GM23248 (cell line): Measurements from ENCODE around the gene ZNF668. TPM values are rescaled to one million over a fixed set of nuclear protein-coding genes. Genes with fewer than 3 reads are reported as not detected.

Experiments used
- DNase-seq: peaks from one replicate; pipeline ENCODE4 v3.0.0-alpha.2; 2015
- H2AFZ ChIP-seq: fragments of 200-600 bp; sonication (generic); 2 replicates; pipeline ENCODE4 v1.6.1; 2016; ENCODE audit warnings: antibody characterized with exemption
- H3F3A ChIP-seq: fragments of 200-600 bp; sonication (generic); 2 replicates; pipeline ENCODE4 v1.6.1; 2016; ENCODE audit warnings: mild to moderate bottlenecking, antibody characterized with exemption, mixed run types; ENCODE audit not compliant: insufficient read depth
- H3K27ac ChIP-seq: fragments of 200-600 bp; sonication (generic); 2 replicates; pipeline ENCODE4 v1.5.1; 2016; ENCODE audit warnings: mild to moderate bottlenecking
- H3K27me3 ChIP-seq: fragments of 200-600 bp; sonication (generic); replicated peaks from 2 replicates; pipeline ENCODE4 v1.6.1; 2016; ENCODE audit warnings: mild to moderate bottlenecking; ENCODE audit not compliant: insufficient read depth
- H3K36me3 ChIP-seq: fragments of 200-600 bp; sonication (generic); 2 replicates; pipeline ENCODE4 v1.6.1; 2016; ENCODE audit warnings: low read depth, mild to moderate bottlenecking
- H3K4me1 ChIP-seq: fragments of 200-600 bp; sonication (generic); 2 replicates; pipeline ENCODE4 v1.6.1; 2016; ENCODE audit warnings: mild to moderate bottlenecking; ENCODE audit not compliant: insufficient read depth
- H3K4me2 ChIP-seq: fragments of 200-600 bp; sonication (generic); one replicate; pipeline ENCODE4 v1.6.1; 2016; ENCODE audit warnings: mild to moderate bottlenecking; ENCODE audit not compliant: unreplicated experiment
- H3K4me3 ChIP-seq: fragments of 200-600 bp; sonication (generic); 2 replicates; pipeline ENCODE4 v1.5.1; 2016; ENCODE audit warnings: mild to moderate bottlenecking
- H3K79me2 ChIP-seq: fragments of 200-600 bp; sonication (generic); 2 replicates; pipeline ENCODE4 v1.6.1; 2016; ENCODE audit warnings: mild to moderate bottlenecking; ENCODE audit not compliant: insufficient read depth
- H3K9ac ChIP-seq: fragments of 200-600 bp; sonication (generic); 2 replicates; pipeline ENCODE4 v1.6.1; 2016; ENCODE audit warnings: mild to moderate bottlenecking
- H3K9me2 ChIP-seq: fragments of 200-600 bp; sonication (generic); 2 replicates; pipeline ENCODE4 v1.6.1; 2016; ENCODE audit warnings: mixed run types, mild to moderate bottlenecking, moderate library complexity; ENCODE audit not compliant: insufficient read depth
- H3K9me3 ChIP-seq: fragments of 200-600 bp; sonication (generic); one replicate; pipeline ENCODE4 v1.6.1; 2017; ENCODE audit warnings: low read depth
- H4K20me1 ChIP-seq: fragments of 200-600 bp; sonication (generic); 2 replicates; pipeline ENCODE4 v1.6.0; 2016; ENCODE audit not compliant: insufficient read depth
- EZH2 ChIP-seq: fragments of 200-600 bp; sonication (generic); IDR thresholded peaks from 2 replicates; pipeline ENCODE4 v1.6.1; 2018; ENCODE audit warnings: antibody characterized with exemption, mild to moderate bottlenecking; ENCODE audit not compliant: insufficient read depth, poor library complexity, severe bottlenecking
- EZH2phosphoT487 ChIP-seq: fragments of 200-600 bp; sonication (generic); IDR thresholded peaks from 2 replicates; pipeline ENCODE4 v1.6.1; 2018; ENCODE audit warnings: antibody characterized with exemption, moderate library complexity, mild to moderate bottlenecking, low read depth; ENCODE audit not compliant: insufficient read depth
- WGBS, 2 experiments: methylation state at CpG; one replicate each; pipeline ENCODE4 v1.1.6; 2015 to 2017; ENCODE audit warnings: low lambda C conversion rate in 2 of 2, low coverage in 1 of 2; ENCODE audit errors: missing lambda C conversion rate in 2 of 2; 5-methylcytosine and 5-hydroxymethylcytosine counted together
- in situ Hi-C: fragments of 300-500 bp; cut with MboI; formaldehyde crosslinking; loops from 2 replicates; pipeline ENCODE4 v1.15.0; 2020
- polyA plus RNA-seq: library from polyadenylated mRNA; unstranded; fragments of >200 nt; fragmentation: Nextera tagmentation; extraction: Ambion mirVana; gene quantifications from 2 replicates; pipeline ENCODE4 v1.2.1, GENCODE V29; 2016
- total RNA-seq: library from RNA; depleted of rRNA; stranded (reverse); fragments of >200 nt; shearing (Covaris generic); gene quantifications from 2 replicates; pipeline ENCODE4 v1.2.3, GENCODE V29; 2014

Gene ZNF668
- total and polyA plus RNA-seq, 2 experiments from 2014 or later: 19.5 to 21.8 TPM

DNA sequence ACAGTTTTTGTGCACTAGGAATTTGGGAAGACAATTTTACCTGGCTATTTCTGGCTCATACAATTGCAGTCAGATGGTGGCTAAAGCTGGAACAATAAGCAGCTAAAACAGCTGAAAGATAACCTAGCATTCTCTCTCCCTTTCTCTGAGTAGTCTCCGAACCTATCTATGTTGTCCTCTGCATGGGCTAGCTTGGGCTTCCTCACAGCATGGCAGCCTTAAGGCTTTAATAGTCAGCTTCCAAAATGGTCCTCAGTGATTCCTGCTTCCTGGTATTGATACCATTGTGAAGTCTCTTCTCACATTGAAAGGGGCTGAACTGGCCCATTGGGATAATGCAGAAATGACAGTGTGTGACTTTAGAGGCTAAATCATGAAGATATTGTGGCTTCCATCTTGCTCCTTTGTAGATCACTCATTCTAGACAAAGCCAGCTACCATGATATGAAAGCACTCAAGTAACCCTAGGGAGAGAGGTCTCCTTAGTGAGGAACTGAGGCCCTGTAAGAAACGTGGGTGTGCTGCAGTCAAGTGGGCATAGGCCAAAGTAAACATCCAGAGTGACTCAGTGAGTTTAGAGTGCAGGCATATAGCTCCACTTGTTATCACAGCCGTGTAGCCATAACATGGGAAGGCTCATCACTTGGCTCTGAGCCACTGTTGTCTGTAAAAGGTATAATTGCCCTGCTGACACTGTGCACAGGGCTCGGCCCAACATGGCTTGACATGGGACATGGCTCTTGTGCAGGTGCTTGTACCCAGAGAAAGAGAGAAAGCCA, 26.0 kb upstream of the ZNF668 start:
- no peaks in the 10 kb centered on the region for H3K27me3 ChIP-seq
- no peak overlapping the region for H3K27ac ChIP-seq
- no peak overlapping the region for H3K9ac ChIP-seq
- no peak overlapping the region for H2AFZ ChIP-seq
- 41 to 43% methylated on average over 4 of the region's 4 CpGs for WGBS, 2 experiments
- TF ChIP-seq EZH2phosphoT487: no peak
- TF ChIP-seq EZH2: no peak
- no peak overlapping the region for H3K4me2 ChIP-seq
- DNase-seq: peak; percentile 63
- H3F3A ChIP-seq: 0 out of 2 replicates have a peak, but pooled peaks cover 5% of the 10 kb centered on the region
- no peaks in the 10 kb centered on the region for H3K9me2 ChIP-seq
- in situ Hi-C loops: no loop called here
- no peaks in the 10 kb centered on the region for H3K36me3 ChIP-seq
- H4K20me1 ChIP-seq: no peaks in the 10 kb centered on the region
- H3K79me2 ChIP-seq: no peaks in the 10 kb centered on the region
- H3K4me1 ChIP-seq: peaks cover 6% of the 10 kb centered on the region; the same call in 1 of the 2 replicates
- no peaks in the 10 kb centered on the region for H3K9me3 ChIP-seq
- no peak overlapping the region for H3K4me3 ChIP-seq

DNA sequence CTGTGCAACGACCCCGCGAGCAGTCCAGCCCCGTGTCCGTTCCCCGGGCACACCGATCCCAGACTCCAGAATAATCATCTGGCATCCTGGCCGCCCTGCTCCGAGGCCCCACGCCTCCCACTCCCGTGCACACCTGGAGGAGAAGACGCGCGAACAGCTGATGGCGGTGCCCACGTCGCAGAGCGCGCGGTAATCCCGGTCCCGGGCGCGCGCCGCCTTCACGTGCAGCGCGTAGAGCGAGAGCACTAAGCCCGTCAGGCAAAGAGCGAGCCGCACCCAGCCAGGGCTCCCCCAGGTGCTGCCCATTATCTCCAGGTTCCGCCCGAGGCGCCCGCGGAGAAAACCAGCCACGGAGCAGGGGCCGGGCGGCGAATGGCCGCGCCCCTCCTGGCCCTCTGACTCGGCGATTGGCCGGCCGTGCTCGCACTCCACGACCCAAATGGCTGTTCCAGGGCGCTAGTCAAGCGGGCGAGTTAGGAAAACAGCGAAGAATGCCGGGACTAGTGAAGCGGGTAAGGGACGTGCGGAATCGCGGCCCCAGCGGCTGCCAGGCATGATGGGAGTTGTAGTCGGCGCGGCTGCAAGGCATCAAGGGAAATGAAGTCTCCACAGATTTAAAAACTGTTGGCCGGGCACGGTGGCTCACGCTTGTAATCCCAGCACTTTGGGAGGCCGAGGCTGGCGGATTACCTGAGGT, 20.5 kb upstream of the ZNF668 start, which contains the start of gene VKORC1:
Gene VKORC1, minus strand, starts transcription at position 374 of the 697 bp plus-strand sequence. Its CDS starts 68 bp downstream, at position 306.
- Histone ChIP-seq H3K27me3 (no peaks in the 10 kb centered on the region), H4K20me1 (no peaks in the 10 kb centered on the region), H3K9me3 (no peaks in the 10 kb centered on the region), H3K4me1 (peaks cover 33% of the 10 kb centered on the region), H3K27ac (peak within 1 kb of the TSS; percentile 93), H3F3A (peaks cover 21% of the 10 kb centered on the region), H2AFZ (peak within 1 kb of the TSS; percentile 79), H3K4me2 (peak within 1 kb of the TSS; percentile 96), H3K79me2 (peaks cover 43% of the 10 kb centered on the region), H3K9ac (peak within 1 kb of the TSS; percentile 94), H3K4me3 (peak within 1 kb of the TSS; percentile 92), H3K36me3 (peaks cover 8% of the 10 kb centered on the region; the same call in 1 of the 2 replicates), H3K9me2 (no peaks in the 10 kb centered on the region)
- peak; percentile 100 for DNase-seq
- 0 to 1% methylated on average over 68 to 69 of the region's 69 CpGs for WGBS, 2 experiments
- in situ Hi-C loops: no loop called here
- TF ChIP-seq EZH2phosphoT487: no peak
- TF ChIP-seq EZH2: no peak

DNA sequence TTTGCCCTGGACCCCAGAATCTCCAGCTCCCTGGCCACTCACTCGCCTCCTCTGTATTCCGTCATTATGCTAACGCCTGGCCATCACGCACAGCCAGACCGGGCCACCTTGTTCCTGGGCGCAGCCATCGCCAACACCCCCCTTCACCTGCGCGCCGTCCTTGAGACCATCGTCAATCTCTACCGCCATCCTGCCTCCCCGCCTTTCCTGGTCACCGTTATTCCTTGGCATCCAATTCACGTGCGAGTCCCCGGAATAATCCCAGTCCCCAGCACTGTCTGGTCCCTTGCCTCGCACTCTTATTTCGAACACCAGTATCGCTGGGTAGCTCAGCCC, 20.0 kb upstream of the ZNF668 start:
- no peak for TF ChIP-seq EZH2phosphoT487

DNA sequence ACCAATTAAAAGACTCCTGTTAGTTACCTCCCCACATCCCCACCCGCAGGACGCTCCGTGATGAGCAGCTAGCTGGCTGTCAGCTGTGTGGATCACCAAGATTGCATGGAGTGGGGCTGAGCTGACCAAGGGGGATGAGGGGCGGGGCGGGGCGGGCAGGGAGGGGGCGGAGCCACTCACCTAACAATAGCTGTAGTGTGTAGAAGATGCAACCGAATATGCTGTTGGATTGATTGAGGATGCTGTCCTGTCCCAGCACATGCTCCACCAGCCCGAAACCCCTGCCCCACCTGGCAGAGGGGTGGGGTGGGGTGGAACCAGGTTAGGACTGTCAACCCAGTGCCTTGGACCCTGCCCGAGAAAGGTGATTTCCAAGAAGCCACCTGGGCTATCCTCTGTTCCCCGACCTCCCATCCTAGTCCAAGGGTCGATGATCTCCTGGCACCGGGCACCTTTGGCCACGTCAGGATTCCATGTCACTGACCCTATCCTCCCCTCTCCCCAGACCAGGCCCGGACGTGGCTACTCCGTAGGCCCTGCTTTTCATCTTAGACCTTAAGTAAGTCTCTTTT, 19.2 kb upstream of the ZNF668 start:
- WGBS, 2 experiments: 47 to 49% methylated on average over 14 to 17 of the region's 17 CpGs
- H3K9ac ChIP-seq: peak overlapping the region; percentile 94
- H3K4me1 ChIP-seq: peaks cover 33% of the 10 kb centered on the region
- peak overlapping the region; percentile 96 for H3K4me2 ChIP-seq
- peaks cover 13% of the 10 kb centered on the region; the same call in 1 of the 2 replicates for H3K36me3 ChIP-seq
- peak; percentile 71 for DNase-seq
- in situ Hi-C loops: no loop called here
- no peaks in the 10 kb centered on the region for H4K20me1 ChIP-seq
- H3K9me3 ChIP-seq: no peaks in the 10 kb centered on the region
- H3K27me3 ChIP-seq: no peaks in the 10 kb centered on the region
- peaks cover 57% of the 10 kb centered on the region for H3K79me2 ChIP-seq
- no peak for TF ChIP-seq EZH2
- peak overlapping the region; percentile 93 for H3K27ac ChIP-seq
- H3K4me3 ChIP-seq: peak overlapping the region; percentile 92
- H3F3A ChIP-seq: peaks cover 21% of the 10 kb centered on the region
- no peak overlapping the region for H2AFZ ChIP-seq
- no peaks in the 10 kb centered on the region for H3K9me2 ChIP-seq

More for the DNA sequence above, 20.0 kb upstream of the ZNF668 start:
- Histone ChIP-seq H2AFZ (peak overlapping the region; percentile 79), H3K9me3 (no peaks in the 10 kb centered on the region), H3K4me3 (peak overlapping the region; percentile 92), H3K27me3 (no peaks in the 10 kb centered on the region), H4K20me1 (no peaks in the 10 kb centered on the region), H3K4me1 (peaks cover 33% of the 10 kb centered on the region), H3F3A (peaks cover 21% of the 10 kb centered on the region), H3K9ac (peak overlapping the region; percentile 94), H3K9me2 (no peaks in the 10 kb centered on the region), H3K4me2 (peak overlapping the region; percentile 96), H3K27ac (peak overlapping the region; percentile 93), H3K79me2 (peaks cover 48% of the 10 kb centered on the region), H3K36me3 (peaks cover 13% of the 10 kb centered on the region; the same call in 1 of the 2 replicates)
- DNase-seq: peak; percentile 41
- in situ Hi-C loops: no loop called here
- WGBS, 2 experiments: 1 to 3% methylated on average over 20 of the region's 20 CpGs
